Measurements from ENCODE around the gene ATOH8.

- TF ChIP-seq CTCF (optimal IDR thresholded peaks at IDR 0.05 in 1 of 3, IDR thresholded peaks at IDR 0.05 in 1 of 3, conservative IDR thresholded peaks at IDR 0.05 in 1 of 3; ENCODE audit: extremely low read depth in 1 of 3, insufficient read depth in 2 of 3, low read length in 3 of 3), result no peak
- TF ChIP-seq EZH2 (IDR thresholded peaks at IDR 0.05; ENCODE audit: low read length), result no peak
These were observed 50.1 kb downstream of the ATOH8 start for GRCh38 chr2:85803704-85804425.
